Natural killer cell (primary cell): ENCODE measurements around the gene ZBTB22. TPM values are rescaled to one million over a fixed set of nuclear protein-coding genes. Genes with fewer than 3 reads are reported as not detected.
"Not testable (repeated sequence)": the region's sequence is repeated elsewhere in the genome, so short reads cannot be mapped to it uniquely, and the experiment has no call there.

Source experiments
- ATAC-seq, 3 donors: fragments of 150-1000 bp in 2 of 3; fragments of 200-7000 bp in 1 of 3; cut with Tn5 transposase; 1 replicate in 1 of 3; 2 replicates in 2 of 3; pipeline ENCODE4 v1.10.0; 2021; ENCODE audit warnings: mild to moderate bottlenecking in 2 of 3, moderate library complexity in 2 of 3
- DNase-seq, 2 donors: peaks; one replicate each; pipeline versions ENCODE4 v3.0.0 to v3.0.0-alpha.2; 2013 to 2021; ENCODE audit warnings: mixed read lengths in 1 of 2
- H3K27ac ChIP-seq: one replicate; pipeline ENCODE4 v1.5.1; 2013; ENCODE audit warnings: mild to moderate bottlenecking, low read length
- H3K27me3 ChIP-seq: one replicate; pipeline ENCODE4 v1.6.1; 2013; ENCODE audit warnings: low read length; ENCODE audit not compliant: control insufficient read depth, insufficient read depth
- H3K36me3 ChIP-seq: one replicate; pipeline ENCODE4 v1.6.1; 2013; ENCODE audit warnings: low read length; ENCODE audit not compliant: control insufficient read depth, insufficient read depth
- H3K4me1 ChIP-seq: one replicate; pipeline ENCODE4 v1.6.1; 2013; ENCODE audit warnings: low read length; ENCODE audit not compliant: control insufficient read depth, insufficient read depth
- H3K4me3 ChIP-seq: one replicate; pipeline ENCODE4 v1.5.1; 2013; ENCODE audit warnings: low read length
- H3K9me3 ChIP-seq: one replicate; pipeline ENCODE4 v1.6.1; 2013; ENCODE audit warnings: low read length; ENCODE audit not compliant: control insufficient read depth, insufficient read depth
- H3K27ac Mint-ChIP-seq, 2 donors: one replicate each; pipeline ENCODE4 v1.8.0; 2022; ENCODE audit warnings: mild to moderate bottlenecking in 2 of 2, mixed read lengths in 2 of 2, moderate library complexity in 1 of 2
- H3K27me3 Mint-ChIP-seq, 2 donors: one replicate each; pipeline ENCODE4 v1.8.0; 2022; ENCODE audit warnings: low read depth in 2 of 2, mixed read lengths in 2 of 2
- H3K36me3 Mint-ChIP-seq: one replicate; pipeline ENCODE4 v1.8.0; 2022; ENCODE audit warnings: mixed read lengths
- H3K4me1 Mint-ChIP-seq, 2 donors: one replicate each; pipeline ENCODE4 v1.8.0; 2022; ENCODE audit warnings: mixed read lengths in 2 of 2
- H3K4me3 Mint-ChIP-seq: one replicate; pipeline ENCODE4 v1.8.0; 2022; ENCODE audit warnings: mild to moderate bottlenecking, moderate library complexity, mixed read lengths
- H3K9me3 Mint-ChIP-seq, 2 donors: one replicate each; pipeline ENCODE4 v1.8.0; 2022; ENCODE audit warnings: mixed read lengths in 2 of 2
- WGBS: methylation state at CpG from one replicate; pipeline ENCODE4 v1.1.7; 2013; ENCODE audit warnings: missing lambda C conversion rate; ENCODE audit not compliant: insufficient coverage; 5-methylcytosine and 5-hydroxymethylcytosine counted together
- intact Hi-C: fragments of 100-400 bp; cut with micrococcal nuclease; formaldehyde crosslinking; loops from one replicate; pipeline ENCODE4 v1.14.2; 2022
- total RNA-seq, 4 donors: library from RNA; stranded (reverse); fragments of 120-200 nt in 1 of 4; gene quantifications; one replicate each; pipeline versions ENCODE4 v1.2.3 to v1.2.4, GENCODE V29; 2013 to 2022
- TF ChIP-seq, protein P1 (sequence below): fragments of 200-600 bp; IDR thresholded peaks from one replicate; pipeline ENCODE4 v1.8.0; 2022; ENCODE audit warnings: antibody characterized with exemption

The ZBTB22 gene
- total RNA-seq, 3 donors from 2014 or later (not counting 1 experiment from before 2014, with no cell fraction given): 20.4 to 34.0 (median 25.9) TPM

DNA sequence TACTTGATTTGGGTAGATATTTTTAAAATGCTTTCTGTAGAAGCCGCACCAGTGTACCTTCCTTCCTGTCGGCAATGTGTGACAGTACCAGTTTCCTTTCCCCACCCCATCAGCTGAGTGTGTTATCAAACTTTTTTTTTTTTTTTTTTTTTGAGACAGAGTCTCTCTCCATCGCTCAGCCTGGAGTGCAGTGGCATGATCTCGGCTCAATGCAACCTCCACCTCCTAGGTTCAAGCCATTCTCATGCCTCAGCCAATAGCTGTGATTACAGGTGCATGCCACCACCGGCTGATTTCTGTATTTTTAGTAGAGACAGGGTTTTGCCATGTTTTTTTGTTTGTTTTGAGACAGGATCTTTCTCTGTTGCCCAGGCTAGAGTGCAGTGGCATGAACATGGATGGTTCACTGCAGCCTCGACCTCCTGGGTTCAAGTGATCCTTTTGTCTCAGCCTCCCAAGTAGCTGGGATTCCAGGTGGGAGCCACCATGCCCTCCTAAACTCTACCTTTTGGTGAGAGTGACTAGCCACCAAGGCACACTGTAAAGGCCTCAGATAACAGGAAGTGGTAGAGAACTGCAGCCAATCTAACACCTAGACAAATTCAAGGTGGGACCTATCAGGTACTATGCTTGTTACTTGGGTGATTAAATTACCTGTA lies 26.5 kb upstream of the ZBTB22 start:
- peak; percentile 75 to 87 (median 80) for ATAC-seq
- Histone ChIP-seq H3K4me3 (no peak overlapping the region), H3K27me3 (no peaks in the 10 kb centered on the region), H3K36me3 (no peaks in the 10 kb centered on the region), H3K27ac (peak overlapping the region; percentile 89), H3K9me3 (no peaks in the 10 kb centered on the region), H3K4me1 (peaks cover 50% of the 10 kb centered on the region)
- peaks cover 25 to 31% of the 10 kb centered on the region in 2 donors for H3K4me1 Mint-ChIP-seq
- peak; percentile 31 to 93 for DNase-seq
- no peaks in the 10 kb centered on the region for H3K27me3 Mint-ChIP-seq
- no peaks in the 10 kb centered on the region for H3K36me3 Mint-ChIP-seq
- intact Hi-C loops: loop anchor here (1.0 to 10.0 kb wide), 3 partner anchors 47 to 231 kb away; partner anchors contain the start of genes B3GALT4 and KIFC1
- peak overlapping the region; percentile 85 for H3K4me3 Mint-ChIP-seq
- no peaks in the 10 kb centered on the region for H3K9me3 Mint-ChIP-seq
- TF ChIP-seq, protein P1, sequence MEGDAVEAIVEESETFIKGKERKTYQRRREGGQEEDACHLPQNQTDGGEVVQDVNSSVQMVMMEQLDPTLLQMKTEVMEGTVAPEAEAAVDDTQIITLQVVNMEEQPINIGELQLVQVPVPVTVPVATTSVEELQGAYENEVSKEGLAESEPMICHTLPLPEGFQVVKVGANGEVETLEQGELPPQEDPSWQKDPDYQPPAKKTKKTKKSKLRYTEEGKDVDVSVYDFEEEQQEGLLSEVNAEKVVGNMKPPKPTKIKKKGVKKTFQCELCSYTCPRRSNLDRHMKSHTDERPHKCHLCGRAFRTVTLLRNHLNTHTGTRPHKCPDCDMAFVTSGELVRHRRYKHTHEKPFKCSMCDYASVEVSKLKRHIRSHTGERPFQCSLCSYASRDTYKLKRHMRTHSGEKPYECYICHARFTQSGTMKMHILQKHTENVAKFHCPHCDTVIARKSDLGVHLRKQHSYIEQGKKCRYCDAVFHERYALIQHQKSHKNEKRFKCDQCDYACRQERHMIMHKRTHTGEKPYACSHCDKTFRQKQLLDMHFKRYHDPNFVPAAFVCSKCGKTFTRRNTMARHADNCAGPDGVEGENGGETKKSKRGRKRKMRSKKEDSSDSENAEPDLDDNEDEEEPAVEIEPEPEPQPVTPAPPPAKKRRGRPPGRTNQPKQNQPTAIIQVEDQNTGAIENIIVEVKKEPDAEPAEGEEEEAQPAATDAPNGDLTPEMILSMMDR: no peak
- WGBS: 5% methylated on average over 4 of the region's 6 CpGs
- peak overlapping the region; percentile 90 to 94 for H3K27ac Mint-ChIP-seq

DNA sequence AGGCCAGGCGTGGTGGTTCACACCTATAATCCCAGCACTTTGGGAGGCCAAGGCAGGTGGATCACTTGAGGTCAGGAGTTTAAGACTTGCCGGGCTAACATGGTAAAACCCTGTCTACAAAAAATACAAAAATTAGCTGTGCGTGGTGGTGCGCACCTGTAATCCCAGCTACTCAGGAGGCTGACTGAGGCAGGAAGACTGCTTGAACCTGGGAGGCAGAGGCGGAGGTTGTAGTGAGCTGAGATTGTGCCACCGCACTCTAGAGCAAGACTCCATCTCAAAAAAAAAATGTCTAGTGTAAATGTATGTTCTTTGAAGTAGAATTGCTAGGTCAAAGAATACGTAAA lies 26.0 kb upstream of the ZBTB22 start:
- WGBS: 34% methylated on average over 7 of the region's 7 CpGs
- intact Hi-C loops: loop anchor here (10.0 kb wide), 1 partner anchor 231 kb away; no protein-coding TSS in a partner anchor
- not testable (repeated sequence) for H3K36me3 ChIP-seq, H3K27me3 ChIP-seq, H3K9me3 Mint-ChIP-seq, H3K27me3 Mint-ChIP-seq, ATAC-seq, H3K36me3 Mint-ChIP-seq, H3K9me3 ChIP-seq, H3K4me3 ChIP-seq
- H3K27ac Mint-ChIP-seq: peak overlapping the region; percentile 90 to 94
- H3K4me3 Mint-ChIP-seq: peak overlapping the region; percentile 85
- peaks cover 25 to 31% of the 10 kb centered on the region in 2 donors for H3K4me1 Mint-ChIP-seq
- peaks cover 50% of the 10 kb centered on the region for H3K4me1 ChIP-seq
- peak overlapping the region; percentile 89 for H3K27ac ChIP-seq
- peak in 1 of 2 donors; percentile 28 for DNase-seq

DNA sequence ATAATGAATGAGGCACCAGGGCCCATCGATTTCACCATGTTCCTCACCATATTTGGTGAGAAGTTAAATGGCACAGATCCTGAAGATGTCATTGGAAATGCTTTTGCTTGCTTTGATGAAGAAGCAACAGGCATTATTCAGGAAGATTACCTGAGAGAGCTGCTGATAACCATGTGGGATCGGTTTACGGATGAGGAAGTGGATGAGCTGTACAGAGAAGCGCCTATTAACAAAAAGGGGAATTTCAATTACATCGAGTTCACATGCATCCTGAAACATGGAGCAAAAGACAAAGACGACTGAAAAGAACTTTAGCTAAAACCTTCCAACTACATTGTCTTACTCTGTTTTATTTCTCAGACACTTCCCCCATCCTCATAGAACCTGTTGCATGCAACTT lies 21.6 kb upstream of the ZBTB22 start:
- Mint-ChIP-seq H3K27me3 (no peaks in the 10 kb centered on the region), H3K36me3 (no peaks in the 10 kb centered on the region), H3K4me3 (no peak overlapping the region), H3K9me3 (no peaks in the 10 kb centered on the region), H3K27ac (no peak overlapping the region), H3K4me1 (peaks cover 11 to 16% of the 10 kb centered on the region in 2 donors)
- no peak overlapping the region for H3K4me3 ChIP-seq
- H3K27me3 ChIP-seq: no peaks in the 10 kb centered on the region
- ATAC-seq (no peak), DNase-seq (no peak)
- WGBS: 90% methylated on average over 6 of the region's 6 CpGs
- TF ChIP-seq, protein P1: no peak
- H3K4me1 ChIP-seq: peaks cover 30% of the 10 kb centered on the region
- H3K36me3 ChIP-seq: no peaks in the 10 kb centered on the region
- H3K27ac ChIP-seq: no peak overlapping the region
- H3K9me3 ChIP-seq: no peaks in the 10 kb centered on the region
- intact Hi-C loops: no loop called here

DNA sequence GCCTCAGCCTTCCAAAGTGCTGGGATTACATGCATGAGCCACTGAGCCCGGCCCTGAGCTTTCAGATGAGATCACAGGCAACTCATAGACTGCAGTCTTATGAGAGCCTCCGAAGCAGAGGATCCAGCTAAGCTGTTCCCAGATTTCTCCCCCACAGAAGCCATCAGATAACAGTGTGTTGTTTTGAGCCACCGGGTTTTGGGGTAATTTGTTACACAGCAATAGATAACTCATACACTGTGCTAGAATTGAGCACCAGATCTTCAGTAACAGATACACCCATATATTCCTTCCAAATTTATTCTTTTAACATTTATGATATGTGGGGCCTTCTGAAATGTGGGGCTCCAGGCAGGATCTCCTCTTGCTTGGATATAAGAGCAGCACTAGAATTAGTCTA lies 19.0 kb upstream of the ZBTB22 start:
- TF ChIP-seq, protein P1: no peak
- Mint-ChIP-seq H3K27ac (no peak overlapping the region), H3K9me3 (no peaks in the 10 kb centered on the region), H3K4me1 (peaks cover 0 to 4% of the 10 kb centered on the region in 2 donors), H3K36me3 (no peaks in the 10 kb centered on the region), H3K27me3 (no peaks in the 10 kb centered on the region), H3K4me3 (no peak overlapping the region)
- no peak overlapping the region for H3K4me3 ChIP-seq
- intact Hi-C loops: no loop called here
- H3K9me3 ChIP-seq: no peaks in the 10 kb centered on the region
- ATAC-seq (no peak), DNase-seq (no peak)
- no peak overlapping the region for H3K27ac ChIP-seq
- H3K27me3 ChIP-seq: no peaks in the 10 kb centered on the region
- no peaks in the 10 kb centered on the region for H3K36me3 ChIP-seq
- peaks cover 3% of the 10 kb centered on the region for H3K4me1 ChIP-seq
- 97% methylated on average over 3 of the region's 3 CpGs for WGBS
